Activated CD8-positive, alpha-beta memory T cell treated with anti-CD3 and anti-CD28 coated beads, Interleukin-2, amount 50 U/mL, for 48 hours (primary cell): ENCODE data around the gene STRN.
"Not testable (repeated sequence)": the region's sequence is repeated elsewhere in the genome, so short reads cannot be mapped to it uniquely, and the experiment has no call there.

ENCODE experiments used
- DNase-seq: peaks from one replicate; pipeline ENCODE4 v3.0.0-alpha.2; 2020

The STRN gene

DNA sequence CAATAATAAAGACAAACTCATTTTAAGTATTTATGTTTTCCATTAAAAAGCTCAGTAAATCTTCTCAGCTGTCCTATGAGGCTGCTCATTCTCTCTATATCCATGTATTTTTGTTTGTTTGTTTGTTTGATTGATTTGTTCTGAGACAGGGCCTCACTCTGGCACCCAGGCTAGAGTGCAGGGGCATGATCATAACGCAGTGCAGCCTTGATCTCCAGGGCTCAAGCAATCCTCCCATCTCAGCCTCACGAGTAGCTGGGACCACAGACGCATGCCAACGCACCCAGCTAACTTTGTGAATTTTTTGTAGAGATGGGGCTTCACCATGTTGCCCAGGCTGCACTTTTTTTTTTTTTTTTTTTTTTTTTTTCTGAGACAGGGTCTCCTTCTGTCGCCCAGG lies 5.6 kb downstream of the STRN start:
- no peak for DNase-seq

DNA sequence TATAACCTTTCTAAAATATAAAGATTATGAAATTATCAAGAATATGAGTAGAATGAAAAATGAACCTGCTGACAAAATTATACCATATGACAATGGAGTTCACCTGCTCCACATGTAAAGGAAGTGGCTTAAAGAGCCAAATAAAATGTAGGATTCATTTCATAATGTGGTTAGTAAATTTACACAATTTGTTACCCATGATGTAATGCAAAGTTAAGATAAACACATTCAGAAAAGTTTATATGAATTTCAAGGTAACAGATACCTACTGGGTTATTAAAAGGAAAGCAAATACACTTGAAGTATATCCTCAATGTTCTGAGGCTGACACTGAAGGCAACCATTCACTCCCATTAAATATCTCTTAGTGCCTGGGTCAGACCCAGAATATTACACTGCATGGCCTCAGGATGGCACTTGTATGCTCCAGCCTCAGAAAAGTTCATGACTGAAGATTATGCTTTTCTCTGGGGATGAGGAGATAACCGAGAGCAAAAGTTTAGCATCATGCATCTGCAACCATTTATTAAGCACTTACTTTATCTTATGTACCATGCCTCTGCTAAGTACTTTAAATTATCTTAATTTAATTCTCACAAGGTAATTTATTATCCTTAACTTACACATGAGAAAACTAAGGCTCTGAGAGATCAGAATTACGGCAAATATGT lies 6.2 kb downstream of the STRN start:
- no peak for DNase-seq

DNA sequence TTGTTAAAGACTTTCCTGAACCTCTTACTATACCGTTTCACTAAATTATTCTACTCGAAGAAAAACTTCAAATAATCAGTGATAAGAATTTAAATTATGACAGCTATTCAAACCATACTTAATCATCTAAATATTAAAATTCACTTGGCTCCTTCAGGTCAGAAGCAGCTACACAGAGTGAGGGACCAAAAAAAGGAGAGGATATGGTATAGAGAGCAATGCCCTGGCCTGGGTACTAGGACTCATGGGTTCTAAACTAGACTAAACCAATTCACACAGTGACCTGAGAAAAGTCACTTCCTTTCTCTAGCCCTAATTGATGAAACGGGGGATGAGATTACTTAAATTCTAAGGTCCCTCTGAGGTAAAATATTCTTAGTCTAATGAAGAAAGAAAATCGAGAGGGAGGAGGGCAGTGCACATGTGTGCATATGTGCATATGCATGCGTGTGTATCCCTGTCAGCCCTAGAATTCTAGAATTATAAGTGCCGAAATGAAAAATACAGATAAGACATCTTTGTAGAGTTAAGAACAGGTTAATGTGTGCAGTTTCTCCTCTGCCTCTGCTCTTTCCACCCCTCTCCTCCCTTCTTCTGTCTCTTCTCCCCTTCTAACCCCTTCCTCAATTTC lies 11.2 kb downstream of the STRN start:
- DNase-seq, result no peak

DNA sequence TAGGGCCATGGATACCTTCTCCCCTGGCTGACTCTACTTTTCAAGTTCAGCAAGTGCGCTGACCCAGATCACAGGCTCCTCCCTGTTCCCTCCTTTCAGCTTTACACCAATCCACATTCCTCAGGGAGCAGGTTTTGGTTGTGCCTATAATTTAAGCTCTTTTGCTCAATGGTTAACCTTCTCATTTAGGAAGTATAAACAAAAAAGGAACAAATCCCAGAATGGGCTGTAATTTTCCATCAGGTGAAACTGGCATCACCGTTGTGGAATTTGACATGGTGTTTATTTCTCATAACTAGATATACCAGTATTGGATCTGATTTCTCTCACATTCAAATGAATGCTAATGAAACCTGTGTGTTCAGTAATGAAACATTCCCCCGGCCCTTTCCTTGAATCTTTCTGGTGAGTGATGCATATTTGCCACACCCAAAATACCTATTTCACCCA lies 13.6 kb downstream of the STRN start:
- no peak for DNase-seq

DNA sequence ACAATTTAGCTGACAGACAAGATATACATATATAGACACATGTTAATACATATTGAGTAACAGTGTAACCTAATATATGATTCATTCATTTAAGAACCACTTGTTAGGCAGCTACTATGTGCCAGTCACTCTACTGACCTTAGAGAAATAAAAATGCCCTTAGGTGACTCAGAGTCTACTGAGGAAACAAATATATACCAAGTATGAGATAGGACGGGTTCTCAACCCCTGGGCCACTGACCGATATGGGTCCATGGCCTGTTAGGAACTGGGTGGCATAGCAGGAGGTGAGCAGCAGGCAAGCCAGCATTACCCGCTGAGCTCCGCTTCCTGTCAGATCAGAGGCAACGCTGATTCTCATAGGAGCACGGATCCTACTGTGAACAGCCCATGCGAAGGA lies 14.8 kb downstream of the STRN start:
- DNase-seq, result no peak

DNA sequence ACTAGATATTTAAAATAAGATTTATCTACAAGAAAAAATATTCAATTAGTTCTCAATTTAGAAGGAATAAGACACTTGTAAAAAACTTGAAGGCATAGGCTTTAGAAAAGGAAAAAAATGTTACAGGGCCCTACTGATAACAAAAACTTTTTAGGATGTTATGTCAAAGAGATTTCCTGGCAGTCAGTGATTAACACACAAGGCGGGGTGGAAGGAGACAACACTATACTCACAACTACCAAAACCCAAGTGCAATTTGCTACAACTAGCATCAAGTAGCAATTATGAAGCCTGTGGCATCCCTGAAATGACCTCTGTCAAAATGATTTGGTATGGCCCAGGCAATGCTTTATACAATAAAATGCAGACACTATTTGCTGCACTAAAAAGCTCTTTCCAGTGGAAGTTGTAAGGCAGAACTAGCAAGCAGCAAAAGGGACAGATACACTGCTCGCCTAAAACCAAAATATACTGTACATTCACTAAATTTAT lies 15.3 kb downstream of the STRN start:
- no peak for DNase-seq

DNA sequence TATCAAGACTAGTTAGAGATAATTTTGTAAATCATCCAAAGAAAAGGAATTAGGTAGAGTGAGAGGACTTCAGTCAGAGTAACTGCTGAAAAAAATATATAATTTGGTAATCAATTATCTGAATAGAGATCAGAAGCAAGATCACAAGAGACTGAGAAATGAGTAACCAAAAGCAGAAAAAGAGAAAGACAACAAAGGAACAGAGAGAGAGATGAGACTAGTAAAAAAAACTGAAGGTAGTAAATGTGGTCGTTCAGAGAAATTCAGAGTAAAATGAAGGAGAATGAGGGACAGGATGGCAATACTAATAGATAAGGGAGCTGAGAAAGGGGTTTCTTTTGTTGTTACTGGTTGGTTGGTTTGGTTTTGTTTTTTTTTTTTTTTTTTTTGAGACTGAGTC lies 16.5 kb downstream of the STRN start:
- no peak for DNase-seq

DNA sequence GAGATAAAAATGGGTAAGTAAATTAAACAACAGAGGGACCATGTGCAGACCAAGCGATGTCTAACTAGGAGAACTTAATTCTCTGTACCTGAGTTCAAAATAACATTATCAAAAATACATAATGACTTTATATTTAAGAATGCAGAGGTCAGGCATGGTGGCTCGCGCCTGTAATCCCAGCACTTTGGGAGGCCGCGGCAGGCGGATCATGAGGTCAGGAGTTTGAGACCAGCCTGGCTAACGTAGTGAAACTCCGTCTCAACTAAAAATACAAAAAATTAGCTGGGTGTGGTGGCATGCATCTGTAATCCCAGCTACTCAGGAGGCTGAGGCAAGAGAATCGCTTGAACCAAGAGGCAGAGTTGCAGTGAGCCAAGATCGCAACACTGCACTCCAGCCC lies 21.1 kb downstream of the STRN start:
- not testable (repeated sequence) for DNase-seq

GRCh38 chr2:36941867-36942266 lies 24.5 kb downstream of the STRN start:
- no peak for DNase-seq

DNA sequence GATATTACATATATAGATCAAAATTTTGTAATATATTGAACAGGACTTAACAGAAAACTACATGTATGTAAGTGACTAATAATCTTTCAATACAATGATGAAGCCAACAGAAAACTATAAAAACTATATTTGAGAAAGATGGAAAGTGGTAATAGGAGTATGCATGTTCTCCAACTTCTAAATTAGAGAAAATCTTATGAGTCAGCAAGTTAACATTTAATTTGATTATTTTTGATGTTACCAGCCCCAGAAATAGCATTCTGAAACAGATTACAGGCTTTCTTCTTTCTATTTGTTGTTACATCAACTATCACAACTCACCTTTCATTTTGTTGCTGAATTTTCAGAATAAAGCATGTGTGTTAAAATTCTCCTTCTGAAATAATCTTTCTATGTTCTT lies 29.8 kb downstream of the STRN start:
- not testable (repeated sequence) for DNase-seq

DNA sequence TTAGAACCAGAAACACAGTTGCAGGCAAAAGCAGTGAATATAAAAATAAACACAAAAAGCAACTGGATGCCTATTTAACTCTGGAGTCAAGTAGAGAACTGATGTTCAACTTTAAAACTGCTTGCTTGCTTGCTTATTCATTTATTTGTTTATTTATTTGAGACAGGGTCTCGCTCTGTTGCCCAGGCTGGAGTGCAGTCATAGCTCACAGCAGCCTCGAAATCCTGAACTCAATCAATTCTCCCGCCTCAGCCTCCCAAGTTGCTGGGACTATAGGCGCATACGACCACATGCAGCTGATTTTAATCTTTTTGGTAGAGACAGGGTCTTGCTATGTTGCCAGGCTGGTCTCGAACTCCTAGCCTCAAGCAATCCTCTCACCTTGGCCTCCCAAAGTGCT lies 34.6 kb downstream of the STRN start:
- DNase-seq, result not testable (repeated sequence)

- DNase-seq, result not testable (repeated sequence)
Observed at GRCh38 chr2:36930787-36931410, 35.4 kb downstream of the STRN start.

DNA sequence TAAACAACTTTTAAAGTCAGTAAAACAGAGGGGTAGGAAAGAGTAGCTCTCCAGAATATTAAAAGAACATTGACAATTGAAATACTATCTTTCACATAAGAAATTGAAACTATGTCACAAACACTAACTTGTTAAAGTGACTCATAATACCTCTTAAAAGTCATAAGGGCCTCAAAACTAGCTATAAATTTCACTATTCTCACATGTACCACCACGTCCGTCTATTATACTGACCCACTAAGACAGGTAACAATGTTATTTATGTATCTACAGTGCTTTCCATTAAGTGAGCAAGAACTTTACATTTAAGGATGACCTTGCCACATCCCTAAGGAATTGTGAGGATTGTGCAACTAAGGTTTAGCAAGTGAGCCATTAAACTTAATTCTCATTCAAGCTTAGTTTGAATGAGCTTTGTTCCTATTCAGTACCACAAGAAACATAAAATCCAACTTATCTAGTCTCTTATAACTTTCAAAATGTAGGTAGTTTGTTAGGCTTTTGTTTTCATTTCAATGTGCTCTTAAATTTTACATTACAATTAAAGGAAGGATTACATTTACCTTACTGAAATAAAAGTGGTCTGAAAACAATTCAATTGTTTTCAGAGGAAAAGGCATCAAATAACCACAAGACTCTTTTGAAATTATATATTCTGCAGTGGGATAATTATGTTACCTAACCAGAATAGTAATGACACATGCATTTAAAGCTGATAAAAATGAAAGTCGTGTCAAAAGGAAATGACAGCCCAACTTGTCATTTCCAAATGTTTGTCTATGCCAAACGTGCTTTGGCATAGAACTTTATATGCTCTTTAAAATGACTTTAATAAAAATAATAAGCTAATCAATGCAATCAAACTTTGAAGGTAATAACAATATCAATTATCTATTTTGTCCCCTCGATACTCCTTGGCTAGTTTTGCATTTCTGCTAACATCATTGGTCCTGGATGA lies 39.9 kb downstream of the STRN start:
- not testable (repeated sequence) for DNase-seq

- not testable (repeated sequence) for DNase-seq
Observed at GRCh38 chr2:36922629-36923028, 43.7 kb downstream of the STRN start.

- no peak for DNase-seq
Observed at GRCh38 chr2:36921984-36922383, 44.4 kb downstream of the STRN start.

- DNase-seq, result no peak
Observed at GRCh38 chr2:36919041-36919837, 47.1 kb downstream of the STRN start.

GRCh38 chr2:36918307-36918706 lies 48.0 kb downstream of the STRN start:
- no peak for DNase-seq

GRCh38 chr2:36915627-36916026 lies 50.7 kb downstream of the STRN start:
- no peak for DNase-seq

DNA sequence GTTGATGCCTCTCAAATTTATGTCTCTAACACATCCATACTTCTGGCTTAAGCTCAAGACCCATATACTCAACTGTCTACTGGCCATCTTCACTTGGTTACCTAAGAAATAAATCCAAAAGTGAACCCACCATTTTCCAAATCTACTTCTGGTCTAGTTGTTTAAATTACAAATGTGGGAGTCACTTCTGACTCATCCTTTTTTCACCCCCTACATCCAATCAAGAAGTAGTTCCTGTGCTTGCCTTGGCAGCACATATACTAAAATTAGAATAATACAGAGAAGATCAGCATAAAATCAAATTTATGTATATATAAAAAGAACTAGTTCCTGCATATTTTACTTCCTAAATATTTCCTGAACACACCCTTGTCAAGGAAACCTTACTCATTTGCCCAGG lies 53.6 kb downstream of the STRN start:
- no peak for DNase-seq

- no peak for DNase-seq
Observed at GRCh38 chr2:36911012-36911411, 55.3 kb downstream of the STRN start.

DNA sequence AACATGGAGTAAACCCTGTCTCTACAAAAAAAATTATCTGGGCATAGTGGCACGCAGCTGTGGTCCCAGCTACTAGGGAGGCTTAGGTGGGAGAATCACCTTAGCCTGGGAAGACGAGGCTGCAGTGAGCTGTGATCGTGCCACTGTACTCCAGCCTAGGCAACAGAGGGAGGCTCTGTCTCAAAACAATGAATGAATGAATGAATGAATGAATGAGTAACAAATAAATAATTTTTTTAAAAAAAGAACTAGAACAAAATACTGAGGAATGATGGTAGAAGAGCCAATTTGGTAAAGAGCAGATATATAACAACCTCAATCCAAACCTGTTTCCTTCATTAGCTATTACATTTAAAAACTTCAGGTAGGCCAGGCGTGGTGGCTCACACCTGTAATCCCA lies 60.1 kb downstream of the STRN start:
- no peak for DNase-seq

- DNase-seq, result no peak
Observed at GRCh38 chr2:36904636-36905035, 61.7 kb downstream of the STRN start.
